K562 (cell line): ENCODE data around the gene NOP16. TPM values are rescaled to one million over a fixed set of nuclear protein-coding genes. Genes with fewer than 3 reads are reported as not detected.

Experiments
- ARNT ChIP-seq, 2 experiments: fragments of 450-650 bp; IDR thresholded peaks; 2 replicates each; pipeline ENCODE4 v1.6.1; 2016; ENCODE audit warnings: mild to moderate bottlenecking in 1 of 2
- CAMTA2 ChIP-seq: fragments of 250-450 bp; sonication (Bioruptor Pico); conservative IDR thresholded peaks from 2 replicates; pipeline ENCODE4 v1.5.1; 2022
- CEBPB ChIP-seq: fragments of 450-650 bp; IDR thresholded peaks from 2 replicates; pipeline ENCODE4 v1.6.1; 2016; ENCODE audit warnings: missing genetic modification characterization, missing compliant biosample characterization
- CGGBP1 ChIP-seq: fragments of 250-450 bp; sonication (Bioruptor Pico); IDR thresholded peaks from 2 replicates; pipeline ENCODE4 v1.9.0; 2021; ENCODE audit warnings: mild to moderate bottlenecking
- E2F6 ChIP-seq, 2 experiments: IDR thresholded peaks; 2 replicates each; pipeline ENCODE4 v1.6.1; 2011; ENCODE audit warnings: borderline replicate concordance in 1 of 2, control low read depth in 1 of 2, low read depth in 1 of 2, low read length in 1 of 2, mild to moderate bottlenecking in 1 of 2, mixed read lengths in 1 of 2, moderate library complexity in 1 of 2; ENCODE audit not compliant: insufficient read depth in 1 of 2, insufficient read length in 1 of 2, poor library complexity in 1 of 2, severe bottlenecking in 1 of 2; ENCODE audit errors: extremely low read depth in 1 of 2
- ESRRA ChIP-seq: fragments of 450-650 bp; IDR thresholded peaks from 2 replicates; pipeline ENCODE4 v1.6.1; 2014; ENCODE audit warnings: low read depth, mild to moderate bottlenecking, moderate library complexity, borderline replicate concordance
- ETS2 ChIP-seq: IDR thresholded peaks from 2 replicates; pipeline ENCODE4 v1.6.1; 2016; ENCODE audit warnings: borderline replicate concordance, missing genetic modification characterization, mild to moderate bottlenecking, moderate library complexity, missing compliant biosample characterization; ENCODE audit not compliant: poor library complexity, severe bottlenecking
- ETV1 ChIP-seq: fragments of 450-650 bp; conservative IDR thresholded peaks from 2 replicates; pipeline ENCODE4 v1.6.1; 2016; ENCODE audit warnings: missing genetic modification characterization, control low read depth, low read depth, missing compliant biosample characterization
- EZH2 ChIP-seq: IDR thresholded peaks from 2 replicates; pipeline ENCODE4 v1.6.1; 2012; ENCODE audit warnings: low read depth, mild to moderate bottlenecking, inconsistent platforms, low read length, borderline replicate concordance
- HBP1 ChIP-seq: fragments of 450-650 bp; formaldehyde crosslinking; IDR thresholded peaks from 2 replicates; pipeline ENCODE4 v1.4.0; 2022; ENCODE audit warnings: missing genetic modification characterization
- HDAC3 ChIP-seq: fragments of 450-650 bp; IDR thresholded peaks from 2 replicates; pipeline ENCODE4 v1.6.1; 2018; ENCODE audit warnings: borderline replicate concordance, mild to moderate bottlenecking, moderate library complexity; ENCODE audit not compliant: partially characterized antibody
- JUND ChIP-seq, 2 experiments: IDR thresholded peaks; 2 replicates in 1 of 2; 3 replicates in 1 of 2; pipeline ENCODE4 v1.6.1; 2011; ENCODE audit warnings: borderline replicate concordance in 2 of 2, low read depth in 2 of 2, low read length in 2 of 2, improper control_type of control experiment in 1 of 2, missing biosample characterization in 1 of 2, missing genetic modification characterization in 1 of 2, missing genetic modification reagents in 1 of 2
- PHF20 ChIP-seq: fragments of 450-650 bp; IDR thresholded peaks from 2 replicates; pipeline ENCODE4 v1.6.1; 2018; ENCODE audit not compliant: partially characterized antibody
- PHTF2 ChIP-seq: fragments of 250-450 bp; sonication (Bioruptor Pico); IDR thresholded peaks from 2 replicates; pipeline ENCODE4 v1.5.0; 2021; ENCODE audit warnings: mild to moderate bottlenecking
- POLR2B ChIP-seq: fragments of 450-650 bp; IDR thresholded peaks from 2 replicates; pipeline ENCODE4 v1.6.1; 2018; ENCODE audit warnings: low read depth; ENCODE audit not compliant: partially characterized antibody
- RBM15 ChIP-seq: fragments of 200-400 bp; formaldehyde crosslinking; IDR thresholded peaks from 2 replicates; pipeline ENCODE4 v1.6.1; 2018; ENCODE audit warnings: mild to moderate bottlenecking, low read length, moderate library complexity; ENCODE audit not compliant: insufficient read depth
- SMAD3 ChIP-seq: fragments of 450-650 bp; formaldehyde crosslinking; conservative IDR thresholded peaks from 2 replicates; pipeline ENCODE4 v1.4.0; 2020; ENCODE audit warnings: mild to moderate bottlenecking
- SNIP1 ChIP-seq: fragments of 450-650 bp; IDR thresholded peaks from 2 replicates; pipeline ENCODE4 v1.7.1; 2017; ENCODE audit warnings: low read depth, mild to moderate bottlenecking
- STAT5A ChIP-seq: IDR thresholded peaks from 2 replicates; pipeline ENCODE4 v1.6.1; 2012; ENCODE audit warnings: low read length, inconsistent platforms, borderline replicate concordance
- ZBED1 ChIP-seq: IDR thresholded peaks from 2 replicates; pipeline ENCODE4 v1.6.1; 2014
- ZBTB5 ChIP-seq: fragments of 450-650 bp; IDR thresholded peaks from 2 replicates; pipeline ENCODE4 v1.6.1; 2017; ENCODE audit warnings: antibody characterized with exemption
- ZNF408 ChIP-seq: fragments of 250-450 bp; sonication (Bioruptor Pico); IDR thresholded peaks from 2 replicates; pipeline ENCODE4 v1.4.0; 2020; ENCODE audit warnings: low read depth, mild to moderate bottlenecking, moderate library complexity
- ZNF717 ChIP-seq: fragments of 250-450 bp; sonication (Bioruptor Pico); IDR thresholded peaks from 2 replicates; pipeline ENCODE4 v1.5.0; 2021
- polyA plus RNA-seq, 8 experiments: library from polyadenylated mRNA; depleted of rRNA in 4 of 8; stranded (reverse) in 5 of 8; unstranded in 3 of 8; fragments of >200 nt; fragmentation: Nextera tagmentation in 2 of 8; fragmentation: Illumina TruSeq in 1 of 8; extraction: Ambion mirVana in 2 of 8; extraction: Trizol in 1 of 8; gene quantifications; 2 replicates each; pipeline versions ENCODE4 v1.2.1 to v1.2.3, GENCODE V29; 2011 to 2014; ENCODE audit warnings: inconsistent platforms in 1 of 8, missing spikeins in 1 of 8
- total RNA-seq, 7 experiments: library from RNA; depleted of rRNA in 6 of 7; stranded (reverse); fragments of >200 nt in 6 of 7; fragmentation: Illumina TruSeq in 2 of 7; extraction: Trizol in 2 of 7; gene quantifications; 2 replicates each; pipeline versions ENCODE4 v1.2.1 to v1.2.3, GENCODE V29; 2011 to 2021; ENCODE audit warnings: low replicate concordance in 1 of 7

The NOP16 gene
- total and polyA plus RNA-seq, 9 of the 15 experiments (the other 6 are each of a cell fraction or from before 2014, with no cell fraction given) = 92.5 to 342 (median 148) TPM

GRCh38 chr5:176361437-176362232 is 26.8 kb downstream of the NOP16 start, which contains the start of gene KIAA1191 (continued):
- TF ChIP-seq ETS2 (tag) (no peak), PHTF2 (CRISPR knock-in tag) (no peak), PHF20 (no peak), ESRRA (peak; percentile 69), ARNT (IDR thresholded peaks at IDR 0.05) (no peak; a peak in 1 of 4 replicates), CAMTA2 (CRISPR knock-in tag) (no peak), HDAC3 (no peak), SNIP1 (no peak), STAT5A (no peak), CGGBP1 (CRISPR knock-in tag) (no peak), ZBTB5 (no peak), HBP1 (CRISPR knock-in tag) (0 out of 2 replicates have a peak, but pooled peaks have one; percentile 35), JUND (IDR thresholded peaks at IDR 0.05; ENCODE audit: borderline replicate concordance, low read depth, low read length) (no peak; the same call in 1 of the 2 replicates), JUND (tag; IDR thresholded peaks at IDR 0.05; ENCODE audit: borderline replicate concordance, low read depth, low read length) (no peak), POLR2B (peak; percentile 83), SMAD3 (CRISPR knock-in tag) (0 out of 2 replicates have a peak, but pooled peaks have one; percentile 25), EZH2 (no peak), ZNF717 (CRISPR knock-in tag) (no peak), E2F6 (IDR thresholded peaks at IDR 0.05; ENCODE audit: borderline replicate concordance in 1 of 2, extremely low read depth in 1 of 2, insufficient read depth in 1 of 2, insufficient read length in 1 of 2, low read depth in 1 of 2, low read length in 1 of 2, poor library complexity in 1 of 2, severe bottlenecking in 1 of 2) (peak in 1 of 2 experiments; percentile 8), CEBPB (tag) (no peak), ZBED1 (no peak), ETV1 (peak; percentile 25; the same call in 1 of the 2 replicates), RBM15 (no peak), ZNF408 (no peak)
